Lower leg skin (tissue), 3 donors: ENCODE data around the gene MBD3.

Experiments used
- POLR2A ChIP-seq, 2 donors: fragments of 450-650 bp; IDR thresholded peaks; one replicate each; pipeline ENCODE4 v1.6.1; 2016 to 2017; ENCODE audit warnings: antibody characterized with exemption in 2 of 2, mild to moderate bottlenecking in 1 of 2, moderate library complexity in 1 of 2
- TF ChIP-seq, protein P1 (sequence below), 3 donors: fragments of 450-650 bp; IDR thresholded peaks; one replicate each; pipeline ENCODE4 v1.5.1; 2016; ENCODE audit warnings: antibody characterized with exemption in 3 of 3, mild to moderate bottlenecking in 3 of 3, moderate library complexity in 2 of 3

DNA sequence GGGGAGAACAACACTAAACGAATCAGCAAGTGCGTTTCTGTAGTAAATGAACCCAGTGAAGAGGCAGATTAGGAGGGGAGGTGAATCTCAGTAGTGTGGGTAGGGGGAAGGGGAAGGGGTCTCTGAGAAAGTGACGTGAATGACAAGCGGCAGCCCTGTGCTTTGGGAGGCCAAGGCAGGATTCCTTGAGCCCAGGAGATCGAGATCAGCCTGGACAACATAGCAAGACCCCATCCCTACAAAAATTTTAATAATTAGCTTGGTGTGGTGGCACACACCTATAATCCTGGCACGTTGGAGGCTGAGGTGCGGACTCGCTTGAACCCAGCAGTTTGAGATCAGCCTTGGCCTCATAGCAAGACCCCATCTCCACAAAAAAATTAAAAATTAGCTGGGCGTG is 60.7 kb downstream of the MBD3 start:
- TF ChIP-seq, protein P1, sequence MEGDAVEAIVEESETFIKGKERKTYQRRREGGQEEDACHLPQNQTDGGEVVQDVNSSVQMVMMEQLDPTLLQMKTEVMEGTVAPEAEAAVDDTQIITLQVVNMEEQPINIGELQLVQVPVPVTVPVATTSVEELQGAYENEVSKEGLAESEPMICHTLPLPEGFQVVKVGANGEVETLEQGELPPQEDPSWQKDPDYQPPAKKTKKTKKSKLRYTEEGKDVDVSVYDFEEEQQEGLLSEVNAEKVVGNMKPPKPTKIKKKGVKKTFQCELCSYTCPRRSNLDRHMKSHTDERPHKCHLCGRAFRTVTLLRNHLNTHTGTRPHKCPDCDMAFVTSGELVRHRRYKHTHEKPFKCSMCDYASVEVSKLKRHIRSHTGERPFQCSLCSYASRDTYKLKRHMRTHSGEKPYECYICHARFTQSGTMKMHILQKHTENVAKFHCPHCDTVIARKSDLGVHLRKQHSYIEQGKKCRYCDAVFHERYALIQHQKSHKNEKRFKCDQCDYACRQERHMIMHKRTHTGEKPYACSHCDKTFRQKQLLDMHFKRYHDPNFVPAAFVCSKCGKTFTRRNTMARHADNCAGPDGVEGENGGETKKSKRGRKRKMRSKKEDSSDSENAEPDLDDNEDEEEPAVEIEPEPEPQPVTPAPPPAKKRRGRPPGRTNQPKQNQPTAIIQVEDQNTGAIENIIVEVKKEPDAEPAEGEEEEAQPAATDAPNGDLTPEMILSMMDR (IDR thresholded peaks at IDR 0.05) = no peak
- TF ChIP-seq POLR2A (IDR thresholded peaks at IDR 0.05) = no peak
